CD4-positive, alpha-beta T cell treated with Interferon alpha-2 for 1 hour (primary cell): ENCODE results near the gene FGB.

Source experiments
- DNase-seq, 2 donors: peaks; one replicate each; pipeline ENCODE4 v3.0.0-alpha.2; 2020 to 2022

The FGB gene

DNA sequence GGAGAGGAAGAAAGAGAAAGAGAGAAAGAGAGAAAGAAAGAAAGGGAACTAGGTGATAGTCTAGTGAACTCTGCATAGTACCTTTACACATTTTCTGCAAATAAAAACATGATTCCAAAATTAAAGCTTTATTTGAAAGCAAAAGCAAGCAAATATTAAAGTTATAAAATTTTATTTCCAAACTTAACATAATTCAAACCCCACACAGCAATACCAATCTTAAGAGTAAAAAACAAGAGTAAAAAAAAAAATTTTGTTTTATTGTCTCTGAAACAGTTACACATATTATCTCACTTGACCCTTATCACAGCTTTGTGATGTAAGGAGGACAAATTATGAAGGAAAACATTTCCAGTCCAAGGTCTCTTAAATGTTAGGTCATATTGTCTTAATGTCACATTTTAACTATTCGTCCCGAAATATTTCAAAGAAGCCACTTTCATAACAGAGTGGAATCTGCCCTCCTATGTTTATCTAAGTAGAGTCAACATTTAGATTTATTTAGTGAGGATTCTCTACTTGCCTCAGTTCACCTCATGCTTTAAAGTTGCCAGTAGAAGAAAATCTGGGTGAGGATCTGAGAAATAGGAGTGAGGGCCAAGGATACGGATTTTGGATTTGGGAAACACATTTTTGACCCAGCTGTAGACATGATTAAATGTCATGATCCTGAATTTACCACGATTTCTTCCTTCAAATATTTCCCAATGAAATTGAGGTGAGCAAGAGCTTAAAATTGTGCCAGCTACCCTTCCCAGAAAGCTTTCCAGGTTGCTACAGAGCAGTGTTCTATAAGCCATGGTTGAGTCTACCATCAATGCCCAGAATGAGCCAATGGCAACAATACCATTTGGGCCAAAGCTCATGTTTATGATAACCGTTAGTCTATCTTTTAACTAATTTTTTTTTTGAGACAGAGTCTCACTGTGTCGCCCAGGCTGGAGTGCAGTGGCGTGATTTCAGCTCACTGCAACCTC lies 35.3 kb downstream of the FGB start:
- DNase-seq: no peak

DNA sequence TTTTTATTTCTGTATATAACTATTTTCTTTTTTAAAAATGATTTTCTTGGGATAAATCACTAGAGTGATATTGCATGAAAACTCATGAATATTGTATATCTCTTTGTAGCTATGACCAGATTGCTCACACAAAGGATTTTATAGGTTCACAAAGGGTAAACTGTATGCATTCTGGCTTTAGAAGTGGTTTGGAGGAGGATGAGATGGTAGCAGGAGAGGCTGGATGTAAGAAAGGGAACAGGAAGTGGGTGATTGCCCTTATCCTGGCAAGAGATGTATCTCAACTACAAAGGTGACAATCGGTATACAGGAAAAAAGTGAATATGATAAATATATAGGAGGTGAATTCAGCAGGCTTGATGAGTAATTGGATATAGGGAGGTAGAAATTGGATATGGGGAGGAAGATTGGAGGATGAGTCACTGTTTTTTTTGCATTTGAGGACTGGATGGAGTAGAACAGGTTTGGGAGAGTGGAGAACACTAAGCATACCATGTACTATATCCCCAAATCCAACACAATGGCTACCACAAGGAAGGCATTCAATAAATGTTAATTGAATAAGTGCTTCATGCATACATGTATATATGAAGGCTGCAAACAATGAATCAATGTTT lies 39.7 kb downstream of the FGB start:
- no peak for DNase-seq

DNA sequence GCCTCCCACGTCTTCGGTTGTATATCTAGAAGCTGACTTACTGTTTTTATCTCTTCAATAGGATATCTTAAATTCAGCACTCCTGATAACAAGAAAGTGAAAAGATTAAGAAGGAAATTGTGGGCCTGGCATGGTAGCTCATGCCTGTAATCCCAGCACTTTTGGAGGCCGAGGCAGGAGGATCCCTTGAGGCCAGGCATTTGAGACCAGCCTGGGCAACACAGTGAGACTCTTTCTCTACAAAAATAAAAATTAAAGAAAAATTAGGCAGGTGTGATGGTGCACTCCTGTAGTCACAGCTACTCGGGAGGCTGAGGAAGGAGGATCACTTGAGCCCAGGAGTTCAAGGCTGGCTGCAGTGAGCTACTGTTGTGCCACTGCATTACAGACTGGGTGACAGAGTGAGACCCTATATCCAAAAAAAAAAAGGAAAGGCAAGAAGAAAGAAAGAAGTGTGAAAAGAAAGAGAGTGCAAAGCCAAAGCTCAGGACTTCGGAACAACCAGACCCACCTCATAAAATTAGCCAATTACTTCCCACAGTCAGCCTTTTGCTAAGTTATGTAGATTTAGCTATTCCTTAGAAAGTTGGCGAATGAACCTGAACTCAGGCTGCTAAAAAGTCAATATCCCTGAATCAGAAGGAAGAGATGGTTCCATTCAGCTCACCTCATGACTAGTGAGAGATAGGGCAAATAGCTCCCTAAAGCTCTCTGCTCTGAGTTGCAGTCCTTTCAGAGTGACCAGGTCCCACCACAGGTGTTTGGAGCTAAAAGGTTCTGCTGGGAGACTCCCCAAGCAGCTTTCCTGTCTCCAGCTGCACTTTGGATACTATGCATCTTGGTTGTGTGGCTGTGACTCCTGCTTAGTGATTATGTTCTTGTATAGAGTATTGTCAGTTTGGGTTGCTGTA lies 40.5 kb downstream of the FGB start:
- no peak for DNase-seq

DNA sequence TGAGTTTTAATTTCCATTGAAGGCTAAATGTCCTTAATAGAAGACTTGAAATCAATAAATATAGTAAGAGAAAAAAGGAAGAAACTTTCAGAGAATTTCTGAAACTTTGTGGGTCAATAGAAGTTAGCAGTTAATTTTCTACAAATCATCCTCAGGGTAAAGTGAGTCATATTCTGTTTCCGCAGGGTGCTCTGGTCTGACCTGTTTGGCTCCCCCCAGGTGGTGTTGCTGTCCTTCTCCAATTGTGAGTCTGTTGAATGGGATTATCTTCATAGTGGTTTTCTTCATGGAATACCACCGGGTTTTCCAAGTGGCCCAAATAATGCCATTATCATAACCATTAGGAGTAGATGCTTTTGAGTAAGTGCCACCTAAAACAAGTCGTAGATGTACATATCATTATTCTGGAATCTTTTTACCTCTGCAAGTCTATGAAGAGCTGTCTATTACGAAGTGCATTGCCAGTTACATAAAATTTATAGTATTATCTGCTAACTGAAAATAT lies 41.9 kb downstream of the FGB start:
- DNase-seq: no peak

DNA sequence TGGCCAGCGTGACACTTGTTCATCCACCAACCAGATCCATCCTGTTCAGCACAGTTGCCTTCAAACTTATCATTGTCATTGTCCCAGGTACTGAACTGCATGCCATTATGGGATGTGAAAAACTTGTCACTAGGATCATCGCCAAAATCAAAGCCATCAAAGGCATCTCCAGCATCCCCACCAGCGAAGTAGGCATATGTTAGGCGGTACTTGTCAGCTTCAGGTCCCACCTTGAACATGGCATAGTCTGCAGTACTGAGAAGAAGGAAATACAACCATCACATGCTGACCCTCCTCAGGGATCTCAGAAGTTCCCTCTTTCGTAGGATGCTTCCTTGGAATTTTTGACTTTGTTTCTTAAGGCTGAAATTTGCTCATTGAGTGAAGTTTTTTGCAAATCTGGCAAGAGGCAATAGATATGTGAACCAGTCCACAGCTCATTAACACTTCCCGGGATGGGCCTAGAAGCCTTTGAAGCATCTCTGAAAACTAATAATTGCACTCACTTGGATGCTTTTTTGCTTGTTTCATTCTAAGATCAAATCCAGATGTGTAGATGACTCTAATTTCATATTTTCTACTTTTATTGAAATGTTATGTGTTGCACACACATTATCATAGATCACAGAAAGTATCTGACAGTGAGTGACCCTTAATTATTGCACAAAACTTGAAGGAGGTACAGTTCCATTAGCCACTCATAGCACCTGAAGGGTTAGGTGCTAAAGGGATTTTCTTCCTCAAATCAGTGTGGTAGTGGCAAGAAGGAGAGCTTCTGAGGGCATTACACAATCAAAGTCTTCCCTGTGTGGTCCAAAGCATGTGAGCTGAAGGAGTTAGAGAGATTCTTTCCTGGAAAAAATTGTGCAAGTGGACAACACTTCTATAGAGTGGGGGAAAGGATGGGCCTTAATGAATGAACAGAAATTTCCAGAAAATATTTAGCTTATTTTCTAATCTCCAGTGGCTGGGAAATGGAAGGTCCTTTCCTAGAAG lies 44.2 kb downstream of the FGB start:
- no peak for DNase-seq

DNA sequence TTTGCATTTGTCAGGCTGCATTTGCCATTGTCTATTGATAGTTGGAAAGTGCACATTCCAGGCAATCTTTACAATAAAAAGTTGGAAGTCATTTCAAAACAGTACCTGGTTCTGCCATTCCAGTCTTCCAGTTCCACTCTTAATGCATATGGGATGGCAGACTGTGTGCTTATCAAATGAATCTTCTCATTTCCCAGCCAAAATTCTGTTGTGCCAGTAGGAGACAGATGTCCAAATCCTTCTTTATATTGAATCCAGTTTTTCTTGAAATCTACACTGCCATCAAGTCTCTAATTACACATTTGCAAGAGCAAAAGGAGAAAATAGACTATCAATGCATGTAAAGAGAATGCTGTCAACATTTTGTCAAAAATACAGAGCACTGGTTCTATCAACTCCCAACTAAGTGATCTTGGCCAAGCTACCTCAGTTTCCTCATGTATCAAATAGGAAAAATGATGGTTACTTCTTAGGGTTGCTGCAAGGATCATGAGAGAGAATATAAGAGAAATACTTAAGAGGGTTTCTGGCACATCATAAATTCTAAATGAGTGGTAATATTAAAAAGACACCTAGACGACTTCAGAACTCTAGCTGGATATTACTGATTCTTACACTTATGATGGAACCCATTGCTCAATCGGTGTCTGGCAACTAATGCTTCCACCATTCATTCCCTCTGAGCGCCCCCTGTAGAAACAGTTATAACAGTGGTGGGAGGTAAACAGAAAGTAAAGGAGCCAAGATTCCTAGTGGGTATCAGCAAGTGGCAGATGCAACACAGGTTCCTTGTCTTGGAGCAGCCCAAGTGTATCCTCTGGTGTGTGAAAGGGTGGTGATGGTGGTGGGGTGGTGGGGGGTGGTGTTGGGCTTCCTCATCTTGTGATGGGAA lies 45.8 kb downstream of the FGB start:
- DNase-seq: no peak

DNA sequence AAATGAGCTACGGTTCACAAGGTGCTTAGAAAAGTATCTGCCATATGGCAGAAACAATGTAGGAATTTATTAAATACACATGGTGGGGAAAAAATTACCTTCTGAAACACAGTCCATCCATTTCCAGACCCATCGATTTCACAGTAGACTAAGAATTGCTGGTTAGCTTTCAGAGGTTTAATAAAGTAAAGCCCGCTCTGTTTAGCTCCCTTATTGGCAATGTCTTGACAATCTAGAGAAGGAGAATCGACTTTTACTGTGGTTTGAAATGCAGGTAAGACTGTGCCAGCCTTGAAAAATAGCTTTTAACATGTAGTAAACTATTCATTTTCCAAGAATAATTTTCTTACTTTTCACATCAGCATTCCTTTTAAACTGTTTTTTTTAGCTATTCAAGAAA lies 46.7 kb downstream of the FGB start:
- DNase-seq: no peak

DNA sequence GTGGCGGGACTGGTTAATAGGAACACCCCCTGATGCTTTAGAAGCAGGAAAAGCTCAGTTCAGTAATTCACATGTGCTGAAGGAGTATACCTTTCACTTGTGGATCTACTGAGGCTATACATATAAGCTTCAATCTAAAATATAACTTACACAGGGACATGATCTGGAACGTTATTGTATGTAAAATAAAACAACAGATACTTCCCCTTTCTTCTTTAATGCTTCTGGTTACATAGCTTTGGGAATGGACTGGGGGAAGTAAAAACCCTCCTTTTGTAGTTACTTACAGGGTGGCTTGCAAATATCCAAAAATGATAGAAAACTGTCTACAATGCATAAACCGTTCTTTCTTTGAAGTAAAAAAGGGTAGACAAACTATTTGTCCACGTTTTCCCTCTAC lies 47.8 kb downstream of the FGB start:
- no peak for DNase-seq

DNA sequence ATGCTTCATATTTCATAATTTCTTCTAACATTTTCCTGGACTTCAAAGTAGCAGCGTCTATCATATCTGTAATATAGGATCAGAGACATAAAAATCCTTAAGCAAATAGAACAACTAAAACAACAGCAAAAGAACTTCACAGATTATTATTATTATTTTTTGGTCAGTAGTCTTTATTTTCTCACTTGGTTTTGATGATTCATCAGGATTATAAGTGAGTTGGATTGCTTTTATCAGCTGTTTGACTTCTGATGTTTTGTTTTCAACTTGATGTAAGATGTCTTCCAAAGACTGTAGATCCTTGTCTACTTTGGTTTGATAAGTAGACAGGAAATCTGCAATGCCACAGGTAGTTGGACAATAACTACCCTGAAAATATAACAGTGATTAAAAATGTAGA lies 49.0 kb downstream of the FGB start:
- no peak for DNase-seq

DNA sequence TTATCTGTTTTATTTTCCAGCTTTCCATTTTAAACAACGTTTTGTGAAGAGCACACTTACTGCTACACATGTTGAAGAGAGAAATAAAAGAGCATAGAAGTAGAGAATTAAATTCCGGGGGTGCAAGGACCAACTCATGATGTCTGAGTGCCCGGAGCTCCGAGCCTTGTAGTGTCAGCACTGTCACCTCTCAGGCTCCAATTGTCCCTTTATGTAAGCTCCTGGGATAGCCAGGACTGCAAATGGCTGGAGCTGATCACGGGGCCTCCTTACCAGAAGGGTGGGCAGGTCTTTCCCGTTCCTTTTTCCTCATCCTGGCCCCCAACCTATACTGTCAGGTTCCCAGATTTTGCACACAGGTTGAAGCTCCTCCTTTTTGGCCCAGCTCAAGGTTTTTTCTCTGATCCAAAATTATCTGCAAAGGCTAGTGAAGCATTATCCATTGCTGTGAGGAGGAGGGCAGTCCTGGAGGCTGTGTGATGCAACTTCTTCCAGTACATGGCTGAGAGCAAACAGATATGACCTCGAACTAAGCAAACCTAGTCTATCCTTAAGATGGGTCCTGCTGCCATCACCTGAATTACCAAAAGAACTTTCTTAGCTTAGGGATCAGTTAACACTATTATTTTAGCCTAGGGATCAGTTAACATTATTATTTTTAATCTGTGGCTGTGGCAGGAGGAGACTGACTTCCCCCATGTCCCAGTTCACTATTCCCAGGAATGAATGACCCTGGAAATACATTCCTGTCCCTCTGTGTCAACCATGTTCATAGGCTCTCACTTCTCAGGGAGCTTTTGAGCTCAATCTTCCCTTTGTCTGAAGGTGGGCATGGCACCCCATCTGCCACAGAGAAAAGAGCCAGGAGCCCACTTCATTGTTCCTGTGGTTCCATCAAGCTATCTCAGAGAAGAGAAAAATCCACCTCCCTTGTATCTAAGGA lies 49.9 kb downstream of the FGB start, which contains the start of gene FGG:
FGG (minus strand) TSS at position 185 of the 943 bp plus-strand sequence; CDS start at position 138, 47 bp downstream.
- no peak for DNase-seq

DNA sequence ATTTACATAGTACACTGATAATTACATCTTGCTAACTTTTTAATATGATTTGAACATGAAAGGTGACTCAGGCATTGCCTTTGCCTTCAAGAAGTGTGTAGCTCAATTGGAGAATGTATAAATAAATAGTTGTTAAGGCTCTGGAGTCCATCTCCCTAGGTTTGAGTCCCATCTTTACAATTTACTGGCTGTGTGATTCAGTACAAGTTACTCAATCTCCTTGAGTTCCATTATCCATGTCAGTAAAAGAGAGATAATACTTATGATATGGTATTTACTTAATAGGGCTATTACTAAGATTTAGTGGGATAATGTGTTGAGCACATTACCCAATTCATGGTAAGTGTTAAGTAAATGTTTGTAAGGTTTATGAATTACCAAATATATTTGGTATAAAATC lies 51.5 kb downstream of the FGB start:
- DNase-seq: no peak

DNA sequence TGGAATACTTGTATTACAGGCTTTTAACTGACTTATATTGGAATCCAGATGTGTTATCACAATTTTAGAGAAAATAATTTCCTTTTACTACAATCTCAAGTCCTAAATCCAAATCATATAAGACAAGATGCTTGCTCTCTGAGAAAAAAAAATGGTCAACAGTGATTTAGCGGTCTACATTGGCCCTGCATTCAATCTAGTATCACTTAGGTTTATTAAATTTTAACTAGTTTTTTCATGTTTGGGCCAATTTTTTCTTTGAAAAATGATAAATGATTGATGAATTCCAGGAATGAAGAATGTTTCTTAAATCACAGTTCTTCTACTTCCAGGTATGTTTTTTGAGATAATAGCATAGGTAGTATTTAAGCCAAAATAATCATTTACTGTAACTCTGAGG lies 52.4 kb downstream of the FGB start:
- DNase-seq: no peak

DNA sequence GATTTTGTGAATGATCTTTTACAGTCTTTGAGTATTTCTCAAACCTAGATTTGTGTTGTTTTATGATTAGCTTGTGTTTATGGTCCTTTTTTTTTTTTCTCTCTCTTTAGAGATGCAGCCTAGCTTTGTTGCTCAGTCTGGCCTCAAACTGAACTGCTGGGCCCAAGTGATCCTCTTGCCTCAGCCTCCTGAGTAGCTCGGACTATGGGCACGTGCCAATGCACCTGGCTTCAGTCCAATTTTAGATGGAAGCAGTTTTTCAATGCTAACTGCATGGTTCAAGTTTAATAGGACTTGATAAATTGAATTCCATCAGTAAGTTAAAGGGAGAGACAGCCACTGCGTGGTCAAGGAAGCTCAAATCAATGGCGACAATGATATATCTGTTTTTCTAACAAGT lies 53.5 kb downstream of the FGB start:
- DNase-seq: no peak

DNA sequence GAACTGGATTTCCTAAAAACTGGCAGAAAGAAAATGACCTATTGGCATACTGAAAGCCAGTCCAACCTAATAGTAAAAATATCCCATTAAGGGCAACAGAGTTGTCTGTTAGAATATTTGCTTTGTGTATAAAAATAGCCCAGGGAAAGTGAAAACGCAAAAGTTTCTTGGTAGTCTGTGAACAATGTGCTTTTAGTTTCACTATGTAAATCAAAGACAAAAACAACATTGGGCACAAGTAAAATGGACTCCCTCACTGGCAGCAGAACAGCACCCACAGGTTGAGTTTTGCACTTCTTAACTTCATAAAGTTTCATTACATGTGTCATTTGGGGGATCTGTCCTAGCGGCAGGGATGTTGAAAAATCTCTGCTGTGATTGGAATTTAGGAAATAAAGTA lies 53.9 kb downstream of the FGB start:
- DNase-seq: peak in 1 of 2 donors; percentile 8

DNA sequence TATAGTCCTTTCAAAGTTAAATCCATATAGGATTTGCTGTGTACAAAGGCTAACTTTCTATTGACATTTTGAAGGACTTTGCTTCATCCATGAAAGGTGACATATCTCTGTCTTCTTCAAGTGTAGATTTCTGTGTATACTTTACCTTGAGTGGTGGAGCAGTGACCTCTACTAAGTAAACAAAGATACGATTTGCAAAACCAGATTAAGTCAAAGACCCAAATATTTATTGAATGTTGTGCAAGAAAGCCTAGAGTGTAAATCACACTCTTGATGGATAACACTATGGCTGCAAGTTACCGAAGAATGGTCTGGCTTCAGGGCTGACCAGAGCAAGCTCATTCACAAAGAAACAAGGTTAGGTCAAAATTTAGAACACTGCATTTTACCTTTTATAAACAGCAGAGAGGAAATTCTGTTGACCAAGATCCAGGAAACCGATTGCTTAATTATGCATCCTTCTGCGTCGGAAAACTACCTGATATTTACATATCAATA lies 55.1 kb downstream of the FGB start:
- DNase-seq: no peak

DNA sequence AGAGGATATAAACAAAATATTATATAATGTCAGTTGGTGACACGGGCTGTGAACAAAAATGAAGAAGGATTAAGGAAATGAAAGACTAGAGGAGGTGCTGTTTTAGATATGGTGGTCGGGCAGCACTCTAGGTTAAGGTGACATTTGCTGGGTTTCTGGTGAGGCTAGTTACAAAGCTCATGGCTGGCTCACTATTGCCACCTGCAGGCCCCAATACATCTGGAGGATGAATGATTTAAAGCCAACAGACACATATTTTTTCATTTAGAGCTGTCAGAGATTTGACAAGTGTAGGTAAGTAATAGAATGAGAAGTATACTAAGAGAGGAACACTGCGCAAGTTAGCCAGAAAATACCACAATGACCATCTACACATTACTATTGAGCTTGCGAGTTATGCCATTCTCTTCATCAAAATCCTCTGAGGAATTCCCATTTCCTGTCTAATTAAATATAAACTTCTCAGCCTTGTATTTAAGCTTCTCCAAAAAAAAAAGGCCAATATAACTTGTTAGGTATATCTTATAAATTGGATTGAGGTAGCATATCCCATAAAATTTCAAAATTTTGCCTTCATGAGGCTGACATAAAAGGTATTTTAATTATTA lies 56.0 kb downstream of the FGB start:
- peak; percentile 44 to 57 for DNase-seq

DNA sequence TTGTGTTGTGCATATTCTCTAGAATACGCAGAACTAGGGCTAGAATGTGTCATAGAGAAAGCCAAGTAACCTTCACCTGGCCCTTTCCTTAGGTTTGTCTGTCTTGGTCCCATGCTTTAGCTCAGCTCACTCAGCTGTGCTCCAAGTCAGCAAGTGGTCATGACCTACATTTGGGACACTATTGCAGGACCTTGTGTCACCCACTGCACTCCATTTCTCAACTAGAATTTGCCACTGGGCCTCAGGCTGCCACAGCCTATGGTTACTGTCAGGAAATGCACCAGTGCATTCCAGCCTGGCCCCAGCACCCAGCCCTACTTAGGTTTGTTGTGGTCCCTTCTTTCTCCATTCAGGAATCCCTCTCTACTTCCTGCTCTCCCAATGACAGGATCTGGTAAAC lies 57.3 kb downstream of the FGB start:
- no peak for DNase-seq
